HepG2 (cell line): ENCODE data around the gene POMT1. TPM values are rescaled to one million over a fixed set of nuclear protein-coding genes. Genes with fewer than 3 reads are reported as not detected.

Experiments
- ATF1 ChIP-seq: IDR thresholded peaks from 2 replicates; pipeline ENCODE4 v1.6.1; 2016; ENCODE audit warnings: mild to moderate bottlenecking, control low read depth
- CREB1 ChIP-seq, 2 experiments: fragments of 450-650 bp in 1 of 2; IDR thresholded peaks; 2 replicates each; pipeline ENCODE4 v1.6.1; 2016 to 2017; ENCODE audit warnings: control low read depth in 1 of 2, mild to moderate bottlenecking in 1 of 2, missing compliant biosample characterization in 1 of 2, missing genetic modification characterization in 1 of 2
- HES4 ChIP-seq: sonication (generic); formaldehyde crosslinking; IDR thresholded peaks from 2 replicates; pipeline ENCODE4 v1.9.0; 2021; ENCODE audit warnings: mild to moderate bottlenecking, missing genetic modification reagents, borderline replicate concordance
- KDM2A ChIP-seq: sonication (generic); formaldehyde crosslinking; IDR thresholded peaks from 2 replicates; pipeline ENCODE4 v1.4.0; 2020; ENCODE audit warnings: low read depth, missing genetic modification reagents, borderline replicate concordance
- MIER3 ChIP-seq: IDR thresholded peaks from 2 replicates; pipeline ENCODE4 v1.6.1; 2016; ENCODE audit warnings: missing compliant biosample characterization, borderline replicate concordance
- MTA3 ChIP-seq: sonication (generic); formaldehyde crosslinking; IDR thresholded peaks from 2 replicates; pipeline ENCODE4 v1.4.0; 2020; ENCODE audit warnings: missing genetic modification reagents
- NRL ChIP-seq: sonication (generic); formaldehyde crosslinking; IDR thresholded peaks from 2 replicates; pipeline ENCODE4 v1.5.0; 2020; ENCODE audit warnings: missing genetic modification reagents, mild to moderate bottlenecking, moderate library complexity, borderline replicate concordance
- PAX8 ChIP-seq: sonication (generic); formaldehyde crosslinking; IDR thresholded peaks from 2 replicates; pipeline ENCODE4 v1.8.0; 2022; ENCODE audit warnings: mild to moderate bottlenecking, missing genetic modification reagents, borderline replicate concordance
- PITX1 ChIP-seq: sonication (generic); formaldehyde crosslinking; IDR thresholded peaks from 2 replicates; pipeline ENCODE4 v1.5.1; 2020; ENCODE audit warnings: mild to moderate bottlenecking, missing genetic modification reagents
- POLR2AphosphoS5 ChIP-seq: IDR thresholded peaks from 2 replicates; pipeline ENCODE4 v1.6.1; 2012; ENCODE audit warnings: low read depth, low read length
- RBAK ChIP-seq: sonication (generic); formaldehyde crosslinking; IDR thresholded peaks from 2 replicates; pipeline ENCODE4 v1.5.1; 2020; ENCODE audit warnings: mild to moderate bottlenecking, missing genetic modification reagents
- SIX1 ChIP-seq: sonication (generic); formaldehyde crosslinking; IDR thresholded peaks from 2 replicates; pipeline ENCODE4 v1.4.0; 2020; ENCODE audit warnings: missing genetic modification reagents, borderline replicate concordance
- SMAD9 ChIP-seq: sonication (generic); formaldehyde crosslinking; IDR thresholded peaks from 2 replicates; pipeline ENCODE4 v1.5.1; 2020; ENCODE audit warnings: mild to moderate bottlenecking, missing genetic modification reagents
- ZMYM4 ChIP-seq: sonication (generic); formaldehyde crosslinking; IDR thresholded peaks from 2 replicates; pipeline ENCODE4 v1.8.1; 2023; ENCODE audit warnings: mild to moderate bottlenecking, missing genetic modification reagents
- ZNF10 ChIP-seq: sonication (generic); formaldehyde crosslinking; IDR thresholded peaks from 2 replicates; pipeline ENCODE4 v1.4.0; 2020; ENCODE audit warnings: mild to moderate bottlenecking, low read depth, missing genetic modification reagents, borderline replicate concordance
- ZNF331 ChIP-seq: sonication (generic); formaldehyde crosslinking; IDR thresholded peaks from 2 replicates; pipeline ENCODE4 v1.4.0; 2020; ENCODE audit warnings: missing genetic modification reagents
- polyA plus RNA-seq, 8 experiments: library from polyadenylated mRNA; depleted of rRNA in 3 of 8; stranded (reverse) in 7 of 8; unstranded in 1 of 8; fragments of >200 nt; fragmentation: Illumina TruSeq in 4 of 8; extraction: Trizol in 4 of 8; gene quantifications; 2 replicates each; pipeline versions ENCODE4 v1.2.1 to v1.2.3, GENCODE V29; 2011 to 2016; ENCODE audit warnings: low read depth in 4 of 8, missing spikeins in 1 of 8, mixed read lengths in 1 of 8; ENCODE audit not compliant: insufficient read depth in 1 of 8
- total RNA-seq, 5 experiments: library from RNA; depleted of rRNA; stranded (reverse); fragments of >200 nt; fragmentation: Illumina TruSeq; extraction: Trizol; gene quantifications; 2 replicates each; pipeline ENCODE4 v1.2.3, GENCODE V29; 2016; ENCODE audit warnings: low read depth in 1 of 5
- TF ChIP-seq, protein P1 (sequence below): sonication (generic); formaldehyde crosslinking; IDR thresholded peaks from 2 replicates; pipeline ENCODE4 v1.5.1; 2020; ENCODE audit warnings: mild to moderate bottlenecking, missing genetic modification reagents, moderate library complexity
- TF ChIP-seq, protein P2 (sequence below): sonication (generic); formaldehyde crosslinking; IDR thresholded peaks from 2 replicates; pipeline ENCODE4 v1.4.0; 2020; ENCODE audit warnings: missing genetic modification reagents, borderline replicate concordance
- TF ChIP-seq, protein P3 (sequence below): sonication (generic); formaldehyde crosslinking; IDR thresholded peaks from 2 replicates; pipeline ENCODE4 v1.4.0; 2020; ENCODE audit warnings: missing genetic modification reagents
- TF ChIP-seq, protein P4 (sequence below): sonication (generic); formaldehyde crosslinking; IDR thresholded peaks from 2 replicates; pipeline ENCODE4 v1.5.1; 2020; ENCODE audit warnings: mild to moderate bottlenecking, moderate library complexity, missing genetic modification reagents

POMT1 gene
- total and polyA plus RNA-seq, 2 of the 13 experiments (the other 11 are each of a cell fraction or from before 2014, with no cell fraction given) = 21.6 to 22.7 TPM

DNA sequence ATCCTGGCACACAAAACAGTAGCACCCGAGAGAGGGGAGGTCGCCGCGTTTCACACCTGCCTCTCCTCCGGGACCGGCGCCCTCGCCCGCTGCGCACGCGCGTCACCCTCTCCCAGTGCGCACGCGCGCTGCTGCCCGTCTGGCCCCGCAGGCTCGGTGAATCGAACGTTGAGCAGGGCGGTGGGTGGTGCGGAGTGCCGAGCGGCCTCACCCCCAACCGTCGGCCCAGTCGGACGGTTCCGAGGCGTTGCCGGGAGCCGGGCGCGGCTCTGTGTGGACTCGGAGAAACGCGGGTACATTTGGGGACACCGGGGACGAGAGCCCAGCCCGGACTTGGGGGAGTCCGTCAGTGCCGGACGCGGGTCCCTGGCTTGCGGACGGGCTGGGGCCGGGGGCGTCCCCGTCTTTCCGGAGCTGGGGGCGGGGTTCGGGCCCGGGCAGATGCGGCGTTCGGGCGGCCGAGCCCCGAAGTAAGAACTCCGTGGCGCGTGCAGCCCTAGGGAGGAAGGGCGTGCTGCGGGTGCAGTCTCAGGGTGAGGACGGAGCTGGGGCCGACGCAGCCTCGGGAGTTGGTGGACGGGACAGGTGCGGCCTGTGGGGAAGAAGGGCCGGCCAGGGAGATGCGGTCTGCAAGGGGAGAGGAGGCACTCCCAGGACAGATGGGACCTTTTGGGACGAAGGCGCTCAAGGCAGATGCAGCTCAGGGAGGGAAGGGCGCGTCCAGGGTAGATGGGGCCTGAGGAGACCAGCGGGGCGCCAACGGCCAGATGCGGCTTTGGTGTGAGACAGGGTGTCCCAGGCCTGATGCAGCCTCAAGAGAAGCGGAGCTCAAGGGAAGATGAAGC, at the start of gene POMT1 (continued):
- TF ChIP-seq, protein P1, sequence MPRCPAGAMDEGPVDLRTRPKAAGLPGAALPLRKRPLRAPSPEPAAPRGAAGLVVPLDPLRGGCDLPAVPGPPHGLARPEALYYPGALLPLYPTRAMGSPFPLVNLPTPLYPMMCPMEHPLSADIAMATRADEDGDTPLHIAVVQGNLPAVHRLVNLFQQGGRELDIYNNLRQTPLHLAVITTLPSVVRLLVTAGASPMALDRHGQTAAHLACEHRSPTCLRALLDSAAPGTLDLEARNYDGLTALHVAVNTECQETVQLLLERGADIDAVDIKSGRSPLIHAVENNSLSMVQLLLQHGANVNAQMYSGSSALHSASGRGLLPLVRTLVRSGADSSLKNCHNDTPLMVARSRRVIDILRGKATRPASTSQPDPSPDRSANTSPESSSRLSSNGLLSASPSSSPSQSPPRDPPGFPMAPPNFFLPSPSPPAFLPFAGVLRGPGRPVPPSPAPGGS (CRISPR knock-in tag) = peak; percentile 71; the same call in 1 of the 2 replicates
- TF ChIP-seq MIER3 (CRISPR knock-in tag) (no peak), ZMYM4 (CRISPR knock-in tag) (peak; percentile 82), PAX8 (CRISPR knock-in tag) (peak; percentile 29; the same call in 1 of the 2 replicates), CREB1 (IDR thresholded peaks at IDR 0.05) (no peak), CREB1 (CRISPR knock-in tag; IDR thresholded peaks at IDR 0.05) (no peak), ZNF10 (CRISPR knock-in tag) (no peak), PITX1 (no peak), POLR2AphosphoS5 (peak; percentile 79), NRL (no peak; the same call in 1 of the 2 replicates), SIX1 (no peak), ATF1 (CRISPR knock-in tag) (no peak), HES4 (peak; percentile 78; the same call in 1 of the 2 replicates), RBAK (CRISPR knock-in tag) (no peak), ZNF331 (peak; percentile 68), SMAD9 (CRISPR knock-in tag) (no peak), MTA3 (CRISPR knock-in tag) (no peak), KDM2A (CRISPR knock-in tag) (peak; percentile 100)
- TF ChIP-seq, protein P2, sequence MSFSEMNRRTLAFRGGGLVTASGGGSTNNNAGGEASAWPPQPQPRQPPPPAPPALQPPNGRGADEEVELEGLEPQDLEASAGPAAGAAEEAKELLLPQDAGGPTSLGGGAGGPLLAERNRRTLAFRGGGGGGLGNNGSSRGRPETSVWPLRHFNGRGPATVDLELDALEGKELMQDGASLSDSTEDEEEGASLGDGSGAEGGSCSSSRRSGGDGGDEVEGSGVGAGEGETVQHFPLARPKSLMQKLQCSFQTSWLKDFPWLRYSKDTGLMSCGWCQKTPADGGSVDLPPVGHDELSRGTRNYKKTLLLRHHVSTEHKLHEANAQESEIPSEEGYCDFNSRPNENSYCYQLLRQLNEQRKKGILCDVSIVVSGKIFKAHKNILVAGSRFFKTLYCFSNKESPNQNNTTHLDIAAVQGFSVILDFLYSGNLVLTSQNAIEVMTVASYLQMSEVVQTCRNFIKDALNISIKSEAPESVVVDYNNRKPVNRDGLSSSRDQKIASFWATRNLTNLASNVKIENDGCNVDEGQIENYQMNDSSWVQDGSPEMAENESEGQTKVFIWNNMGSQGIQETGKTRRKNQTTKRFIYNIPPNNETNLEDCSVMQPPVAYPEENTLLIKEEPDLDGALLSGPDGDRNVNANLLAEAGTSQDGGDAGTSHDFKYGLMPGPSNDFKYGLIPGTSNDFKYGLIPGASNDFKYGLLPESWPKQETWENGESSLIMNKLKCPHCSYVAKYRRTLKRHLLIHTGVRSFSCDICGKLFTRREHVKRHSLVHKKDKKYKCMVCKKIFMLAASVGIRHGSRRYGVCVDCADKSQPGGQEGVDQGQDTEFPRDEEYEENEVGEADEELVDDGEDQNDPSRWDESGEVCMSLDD (CRISPR knock-in tag) = peak; percentile 81; the same call in 1 of the 2 replicates
- TF ChIP-seq, protein P3, sequence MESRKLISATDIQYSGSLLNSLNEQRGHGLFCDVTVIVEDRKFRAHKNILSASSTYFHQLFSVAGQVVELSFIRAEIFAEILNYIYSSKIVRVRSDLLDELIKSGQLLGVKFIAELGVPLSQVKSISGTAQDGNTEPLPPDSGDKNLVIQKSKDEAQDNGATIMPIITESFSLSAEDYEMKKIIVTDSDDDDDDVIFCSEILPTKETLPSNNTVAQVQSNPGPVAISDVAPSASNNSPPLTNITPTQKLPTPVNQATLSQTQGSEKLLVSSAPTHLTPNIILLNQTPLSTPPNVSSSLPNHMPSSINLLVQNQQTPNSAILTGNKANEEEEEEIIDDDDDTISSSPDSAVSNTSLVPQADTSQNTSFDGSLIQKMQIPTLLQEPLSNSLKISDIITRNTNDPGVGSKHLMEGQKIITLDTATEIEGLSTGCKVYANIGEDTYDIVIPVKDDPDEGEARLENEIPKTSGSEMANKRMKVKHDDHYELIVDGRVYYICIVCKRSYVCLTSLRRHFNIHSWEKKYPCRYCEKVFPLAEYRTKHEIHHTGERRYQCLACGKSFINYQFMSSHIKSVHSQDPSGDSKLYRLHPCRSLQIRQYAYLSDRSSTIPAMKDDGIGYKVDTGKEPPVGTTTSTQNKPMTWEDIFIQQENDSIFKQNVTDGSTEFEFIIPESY (CRISPR knock-in tag) = 0 out of 2 replicates have a peak, but pooled peaks have one; percentile 40
- TF ChIP-seq, protein P4, sequence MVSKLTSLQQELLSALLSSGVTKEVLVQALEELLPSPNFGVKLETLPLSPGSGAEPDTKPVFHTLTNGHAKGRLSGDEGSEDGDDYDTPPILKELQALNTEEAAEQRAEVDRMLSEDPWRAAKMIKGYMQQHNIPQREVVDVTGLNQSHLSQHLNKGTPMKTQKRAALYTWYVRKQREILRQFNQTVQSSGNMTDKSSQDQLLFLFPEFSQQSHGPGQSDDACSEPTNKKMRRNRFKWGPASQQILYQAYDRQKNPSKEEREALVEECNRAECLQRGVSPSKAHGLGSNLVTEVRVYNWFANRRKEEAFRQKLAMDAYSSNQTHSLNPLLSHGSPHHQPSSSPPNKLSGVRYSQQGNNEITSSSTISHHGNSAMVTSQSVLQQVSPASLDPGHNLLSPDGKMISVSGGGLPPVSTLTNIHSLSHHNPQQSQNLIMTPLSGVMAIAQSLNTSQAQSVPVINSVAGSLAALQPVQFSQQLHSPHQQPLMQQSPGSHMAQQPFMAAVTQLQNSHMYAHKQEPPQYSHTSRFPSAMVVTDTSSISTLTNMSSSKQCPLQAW (CRISPR knock-in tag) = peak; percentile 85
